ENCODE measurements around the gene CCNE1. TPM values are rescaled to one million over a fixed set of nuclear protein-coding genes. Genes with fewer than 3 reads are reported as not detected.
A peak's percentile ranks its signal among the peaks of the same experiment; 100 is the strongest.
"Not testable (repeated sequence)": the region's sequence is repeated elsewhere in the genome, so short reads cannot be mapped to it uniquely, and the experiment has no call there.

CCNE1 gene
- total and polyA plus RNA-seq, 7 donors, result 0.97 to 6.7 (median 2.0) TPM

- Histone ChIP-seq H3K27ac (no peak overlapping the region), H3K9me3 (no peaks in the 10 kb centered on the region), H3K36me3 (ENCODE audit: insufficient read depth in 1 of 2, low read depth in 1 of 2) (no peaks in the 10 kb centered on the region), H3K27me3 (ENCODE audit: insufficient read depth in 3 of 3, low read length in 2 of 3) (no peaks in the 10 kb centered on the region), H3K4me1 (no peaks in the 10 kb centered on the region), H3K4me3 (no peak overlapping the region)
- no peak for TF ChIP-seq CTCF (IDR thresholded peaks at IDR 0.05)
- ATAC-seq, result no peak
- intact Hi-C loops (cut with DNase I), result no loop called here
- no peak for DNase-seq
- WGBS, 3 donors, result 53 to 62% (median 59%) methylated on average over 4 of the region's 4 CpGs
These were observed 24.5 kb upstream of the CCNE1 start for GRCh38 chr19:29787281-29787680.

- ATAC-seq, result no peak
- no peak for DNase-seq
These were observed 22.8 kb upstream of the CCNE1 start for GRCh38 chr19:29789007-29789406.

GRCh38 chr19:29793116-29793727 is 18.6 kb upstream of the CCNE1 start:
- peak in 1 of 2 donors; percentile 3 for DNase-seq
- 86 to 88% (median 88%) methylated on average over 10 to 11 of the region's 11 CpGs for WGBS, 3 donors
- Histone ChIP-seq H3K36me3 (ENCODE audit: insufficient read depth in 1 of 2, low read depth in 1 of 2) (no peaks in the 10 kb centered on the region), H3K4me1 (no peaks in the 10 kb centered on the region), H3K27me3 (ENCODE audit: insufficient read depth in 3 of 3, low read length in 2 of 3) (no peaks in the 10 kb centered on the region), H3K9me3 (no peaks in the 10 kb centered on the region), H3K27ac (no peak overlapping the region), H3K4me3 (no peak overlapping the region)
- no peak for ATAC-seq
- TF ChIP-seq CTCF (IDR thresholded peaks at IDR 0.05), result no peak
- intact Hi-C loops (cut with DNase I), result no loop called here

More at GRCh38 chr19:29789007-29789406, 22.8 kb upstream of the CCNE1 start:
- intact Hi-C loops (cut with DNase I), result no loop called here
- Histone ChIP-seq H3K4me1 (no peaks in the 10 kb centered on the region), H3K4me3 (no peak overlapping the region), H3K27ac (no peak overlapping the region), H3K9me3 (no peaks in the 10 kb centered on the region), H3K27me3 (ENCODE audit: insufficient read depth in 3 of 3, low read length in 2 of 3) (no peaks in the 10 kb centered on the region), H3K36me3 (ENCODE audit: insufficient read depth in 1 of 2, low read depth in 1 of 2) (no peaks in the 10 kb centered on the region)
- TF ChIP-seq CTCF (IDR thresholded peaks at IDR 0.05), result no peak
- 90% methylated on average over 3 of the region's 3 CpGs for WGBS, 3 donors

GRCh38 chr19:29794490-29794889 is 17.3 kb upstream of the CCNE1 start:
- intact Hi-C loops (cut with DNase I); H3K27ac ChIP-seq; H3K27me3 ChIP-seq (ENCODE audit: insufficient read depth in 3 of 3, low read length in 2 of 3); H3K9me3 ChIP-seq; H3K36me3 ChIP-seq (ENCODE audit: insufficient read depth in 1 of 2, low read depth in 1 of 2); ATAC-seq; H3K4me1 ChIP-seq; H3K4me3 ChIP-seq: not testable (repeated sequence)
- DNase-seq, result peak in 1 of 2 donors; percentile 3
- 89 to 94% (median 91%) methylated on average over 6 to 7 of the region's 7 CpGs for WGBS, 3 donors

GRCh38 chr19:29795461-29796172 is 16.2 kb upstream of the CCNE1 start:
- 87 to 91% (median 89%) methylated on average over 16 of the region's 16 CpGs for WGBS, 3 donors
- intact Hi-C loops (cut with DNase I), result no loop called here
- no peak for TF ChIP-seq CTCF (IDR thresholded peaks at IDR 0.05)

More at GRCh38 chr19:29795461-29796172, 16.2 kb upstream of the CCNE1 start:
- Histone ChIP-seq H3K36me3 (ENCODE audit: insufficient read depth in 1 of 2, low read depth in 1 of 2) (no peaks in the 10 kb centered on the region), H3K27ac (no peak overlapping the region), H3K4me3 (no peak overlapping the region), H3K9me3 (no peaks in the 10 kb centered on the region), H3K27me3 (ENCODE audit: insufficient read depth in 3 of 3, low read length in 2 of 3) (no peaks in the 10 kb centered on the region), H3K4me1 (no peaks in the 10 kb centered on the region)
- DNase-seq (peak in 1 of 2 donors; percentile 10), ATAC-seq (no peak)
